K562 (cell line): ENCODE results near the gene CUTA.

ENCODE experiments used
- HNRNPUL1 ChIP-seq: fragments of 200-400 bp; formaldehyde crosslinking; IDR thresholded peaks from 2 replicates; pipeline ENCODE4 v1.6.1; 2017; ENCODE audit warnings: low read length
- ZNF121 ChIP-seq: sonication (generic); formaldehyde crosslinking; conservative IDR thresholded peaks from 2 replicates; pipeline ENCODE4 v1.8.0; 2022; ENCODE audit warnings: missing genetic modification reagents

DNA sequence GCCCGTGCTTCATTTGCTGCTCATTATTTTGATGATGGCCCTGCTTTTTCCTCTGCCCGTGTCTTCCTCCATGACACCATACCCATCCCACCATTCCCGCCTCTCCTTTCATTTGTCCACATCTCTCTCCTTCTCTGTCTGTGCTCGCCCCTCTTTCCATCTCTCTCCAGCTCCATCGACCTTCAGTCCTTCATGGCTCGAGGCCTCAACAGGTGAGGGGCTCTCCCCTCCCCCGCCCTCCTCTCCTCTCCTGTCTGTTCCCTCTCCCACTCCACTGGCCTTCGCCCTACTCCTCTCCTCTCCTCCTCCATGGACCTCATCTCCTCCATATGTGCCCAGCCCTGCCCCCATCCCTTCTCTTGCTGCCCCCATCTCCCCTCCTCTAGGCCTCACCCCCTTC, 24.4 kb upstream of the CUTA start:
- TF ChIP-seq ZNF121 (no peak), HNRNPUL1 (no peak)
